SK-N-SH treated with all-trans-retinoic acid at 6 μM for 48 hours (cell line): Measurements from ENCODE around the gene HLF.

Source experiments
- ARNTL ChIP-seq: fragments of 450-650 bp; formaldehyde crosslinking; IDR thresholded peaks from 2 replicates; pipeline ENCODE4 v1.5.0; 2020; ENCODE audit warnings: low read depth, mild to moderate bottlenecking, moderate library complexity, borderline replicate concordance
- TF ChIP-seq, protein P1 (sequence below): fragments of 250-450 bp; sonication (Bioruptor Pico); IDR thresholded peaks from 2 replicates; pipeline ENCODE4 v1.5.1; 2020; ENCODE audit warnings: low read depth, mild to moderate bottlenecking, moderate library complexity

DNA sequence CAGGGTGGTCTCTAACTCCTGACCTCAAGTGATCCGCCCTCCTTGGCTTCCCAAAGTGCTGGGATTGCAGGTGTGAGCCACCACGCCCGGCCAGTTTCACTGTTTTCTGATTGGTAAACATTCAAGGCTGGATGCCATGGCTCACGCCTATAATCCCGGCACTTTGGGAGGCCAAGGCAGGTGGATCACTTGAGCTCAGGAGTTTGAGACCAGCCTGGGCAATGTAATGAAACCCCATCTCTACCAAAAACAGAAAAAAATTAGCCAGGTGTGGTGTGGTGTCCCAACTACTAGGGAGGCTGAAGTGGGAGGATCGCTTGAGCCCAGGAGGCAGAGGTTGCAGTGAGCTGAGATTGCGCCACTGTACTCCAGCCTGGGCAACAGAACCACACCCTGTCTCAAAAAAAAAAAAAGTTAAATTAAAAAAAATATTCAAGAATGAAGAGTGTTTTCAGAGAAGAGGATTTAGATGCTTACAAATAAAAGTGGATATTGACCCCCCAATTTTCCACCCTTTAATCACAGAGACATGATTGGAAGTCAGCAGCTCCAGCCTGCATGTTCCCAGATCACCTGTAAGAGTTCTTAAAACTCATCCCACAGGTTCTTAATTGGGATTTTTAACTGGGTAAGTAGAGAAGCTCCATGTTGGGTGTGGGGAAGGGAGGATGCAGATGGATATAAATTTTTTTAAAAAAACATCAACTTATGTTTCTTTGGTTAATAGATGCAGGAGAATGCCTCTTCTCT, 23.8 kb downstream of the HLF start:
- TF ChIP-seq, protein P1, sequence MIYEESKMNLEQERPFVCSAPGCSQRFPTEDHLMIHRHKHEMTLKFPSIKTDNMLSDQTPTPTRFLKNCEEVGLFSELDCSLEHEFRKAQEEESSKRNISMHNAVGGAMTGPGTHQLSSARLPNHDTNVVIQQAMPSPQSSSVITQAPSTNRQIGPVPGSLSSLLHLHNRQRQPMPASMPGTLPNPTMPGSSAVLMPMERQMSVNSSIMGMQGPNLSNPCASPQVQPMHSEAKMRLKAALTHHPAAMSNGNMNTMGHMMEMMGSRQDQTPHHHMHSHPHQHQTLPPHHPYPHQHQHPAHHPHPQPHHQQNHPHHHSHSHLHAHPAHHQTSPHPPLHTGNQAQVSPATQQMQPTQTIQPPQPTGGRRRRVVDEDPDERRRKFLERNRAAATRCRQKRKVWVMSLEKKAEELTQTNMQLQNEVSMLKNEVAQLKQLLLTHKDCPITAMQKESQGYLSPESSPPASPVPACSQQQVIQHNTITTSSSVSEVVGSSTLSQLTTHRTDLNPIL (CRISPR knock-in tag) = no peak
- no peak for TF ChIP-seq ARNTL (CRISPR knock-in tag)
